Activated gamma-delta T cell treated with Interleukin-2 at 50 U/mL for 16 hours (primary cell): ENCODE measurements around the gene SYNE1.

Experiments used
- DNase-seq: peaks from one replicate; pipeline ENCODE4 v3.0.0-alpha.2; 2020

Gene SYNE1

DNA sequence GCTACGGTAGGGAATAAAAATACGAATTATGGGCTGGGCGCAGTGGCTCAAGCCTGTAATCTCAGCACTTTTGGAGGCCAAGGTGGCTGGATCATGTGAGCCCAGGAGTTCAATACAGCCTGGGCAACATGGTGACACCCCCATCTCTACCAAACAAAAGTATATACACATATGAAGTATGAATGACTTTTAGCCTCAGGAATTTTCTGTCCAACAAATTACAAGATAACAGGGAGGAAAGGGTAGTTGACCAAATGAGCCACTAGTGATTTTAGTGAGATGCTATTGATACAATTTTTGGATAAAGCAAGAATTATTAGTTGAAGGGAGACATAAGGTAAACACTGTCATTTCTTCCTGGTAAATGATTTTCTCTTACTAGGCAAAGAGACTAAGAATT lies 328.2 kb downstream of the SYNE1 start:
- DNase-seq = no peak

DNA sequence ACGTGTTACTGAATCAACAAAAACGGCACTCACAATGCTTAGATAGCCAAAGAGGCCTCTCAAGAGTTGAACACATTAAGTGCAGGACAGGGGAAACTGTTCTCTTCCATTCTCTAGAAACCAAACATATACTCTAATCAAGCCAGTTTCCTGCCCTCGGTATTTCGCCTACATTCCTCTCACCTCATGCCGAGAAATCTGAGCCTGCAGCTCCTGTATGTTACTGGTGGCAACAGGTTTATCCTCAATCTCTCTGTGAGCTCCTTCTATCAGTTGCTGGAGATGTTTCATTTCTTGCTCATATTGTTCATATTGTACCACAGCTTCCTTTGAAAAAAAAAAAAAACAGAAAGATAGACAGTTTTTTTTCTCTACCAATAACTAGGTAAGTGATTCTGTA lies 328.9 kb downstream of the SYNE1 start:
- DNase-seq = no peak

DNA sequence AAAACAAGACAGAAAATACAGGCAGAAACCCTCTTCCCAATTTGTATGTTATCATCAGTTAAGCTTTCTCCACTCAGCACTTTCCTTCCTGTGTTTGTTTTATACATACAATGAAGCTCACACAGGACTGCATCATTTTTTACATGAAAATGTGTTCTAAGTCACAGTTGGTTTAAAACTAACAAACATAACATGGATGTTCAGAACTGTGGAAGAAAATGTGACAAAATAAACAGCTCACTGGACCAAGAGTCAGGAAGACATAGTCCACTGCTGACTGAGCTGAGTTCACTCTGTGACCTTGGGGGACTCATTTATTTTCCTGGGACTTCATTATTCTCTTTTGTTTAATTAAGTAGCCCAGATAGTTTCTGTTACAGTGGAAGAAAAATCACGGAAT lies 331.5 kb downstream of the SYNE1 start:
- DNase-seq = no peak

DNA sequence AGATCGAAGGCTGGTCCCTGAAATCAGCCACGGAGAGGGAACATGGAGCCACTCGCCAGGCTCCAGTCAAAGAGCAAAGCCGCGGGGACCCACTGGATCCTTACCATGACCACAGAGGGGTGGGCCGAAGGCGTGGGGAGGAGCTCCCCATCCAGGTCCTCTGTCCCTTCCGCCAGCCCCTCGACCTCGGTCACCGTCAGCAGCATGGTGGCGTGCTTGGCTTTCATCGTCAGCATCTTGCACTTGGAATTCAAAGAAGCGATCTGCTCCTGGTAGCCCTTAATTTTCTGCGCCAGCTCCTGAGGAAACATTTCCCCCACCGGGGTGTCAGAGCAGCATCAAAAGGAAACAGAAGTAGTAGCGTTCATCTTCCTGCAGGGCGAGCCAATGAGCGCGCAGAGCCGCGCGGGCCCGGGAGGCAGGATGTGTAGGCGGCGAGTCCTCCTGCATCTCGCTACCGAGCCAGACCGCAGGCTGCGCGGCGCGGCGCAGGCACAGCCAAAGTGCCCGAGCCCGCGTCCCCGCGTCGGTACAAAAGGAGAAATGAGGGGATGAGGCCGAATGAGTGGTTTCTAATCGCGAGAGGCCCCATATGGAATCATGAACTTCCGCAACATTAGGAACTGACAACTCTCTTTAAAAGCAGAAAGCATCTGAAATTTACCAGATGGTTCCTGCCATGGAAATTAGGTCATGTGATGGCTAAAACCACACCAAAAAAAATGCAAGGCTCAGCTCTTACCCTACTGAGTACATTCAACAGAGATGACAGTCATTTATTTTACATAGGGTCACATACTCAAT lies 335.2 kb downstream of the SYNE1 start:
- DNase-seq = peak; percentile 81

DNA sequence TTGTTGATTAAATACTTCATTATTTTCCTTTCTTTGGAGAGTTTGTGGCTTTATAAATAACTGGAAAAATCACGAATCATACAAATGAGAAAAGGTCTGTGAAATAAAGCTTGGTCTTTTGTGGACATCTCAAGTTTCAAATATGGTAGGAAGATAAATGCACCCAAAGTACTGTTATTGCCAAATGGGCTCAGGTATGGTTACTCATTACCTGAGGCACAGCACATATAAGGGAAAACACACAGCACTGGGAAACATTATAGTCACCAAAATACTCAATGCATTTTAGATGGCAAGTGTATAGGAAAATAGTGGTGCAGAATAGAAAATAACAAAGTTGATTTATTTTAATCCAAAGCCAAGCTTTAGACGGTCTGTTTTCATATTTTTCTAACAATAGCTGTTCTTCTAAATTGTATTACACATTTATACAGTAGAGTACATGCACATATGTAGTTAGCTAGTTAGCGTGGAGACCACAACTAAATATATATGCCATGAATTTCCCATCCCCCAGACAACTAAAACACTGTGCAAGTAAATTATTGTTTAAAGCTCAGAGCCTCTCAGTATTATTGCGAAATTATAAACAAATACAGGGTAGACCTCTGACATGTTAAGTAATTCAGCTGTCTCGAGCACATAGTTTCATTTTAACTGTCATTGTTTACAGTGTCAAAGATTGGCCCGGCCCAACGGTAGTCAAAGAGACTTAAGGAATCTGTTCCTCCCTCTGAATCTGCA lies 336.0 kb downstream of the SYNE1 start:
- DNase-seq = no peak

DNA sequence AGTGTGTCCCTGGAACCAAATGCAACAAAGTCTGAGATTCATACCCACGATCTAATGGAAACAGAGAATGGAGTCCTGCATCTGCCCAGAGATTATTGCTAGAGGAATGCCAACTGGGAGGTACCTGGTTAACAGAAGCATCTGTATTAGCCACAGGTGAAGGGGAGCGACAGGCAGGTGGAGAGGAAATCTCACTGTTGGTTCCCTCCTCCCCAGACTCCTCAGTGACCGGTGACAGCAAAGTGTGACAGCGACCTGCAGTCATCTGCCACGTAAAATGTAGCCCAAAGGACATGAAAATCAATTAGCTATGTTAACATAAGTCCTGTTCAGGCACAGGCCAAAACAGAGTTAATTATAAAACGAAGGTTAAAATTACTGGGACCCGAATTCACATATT lies 336.6 kb downstream of the SYNE1 start:
- DNase-seq = no peak

DNA sequence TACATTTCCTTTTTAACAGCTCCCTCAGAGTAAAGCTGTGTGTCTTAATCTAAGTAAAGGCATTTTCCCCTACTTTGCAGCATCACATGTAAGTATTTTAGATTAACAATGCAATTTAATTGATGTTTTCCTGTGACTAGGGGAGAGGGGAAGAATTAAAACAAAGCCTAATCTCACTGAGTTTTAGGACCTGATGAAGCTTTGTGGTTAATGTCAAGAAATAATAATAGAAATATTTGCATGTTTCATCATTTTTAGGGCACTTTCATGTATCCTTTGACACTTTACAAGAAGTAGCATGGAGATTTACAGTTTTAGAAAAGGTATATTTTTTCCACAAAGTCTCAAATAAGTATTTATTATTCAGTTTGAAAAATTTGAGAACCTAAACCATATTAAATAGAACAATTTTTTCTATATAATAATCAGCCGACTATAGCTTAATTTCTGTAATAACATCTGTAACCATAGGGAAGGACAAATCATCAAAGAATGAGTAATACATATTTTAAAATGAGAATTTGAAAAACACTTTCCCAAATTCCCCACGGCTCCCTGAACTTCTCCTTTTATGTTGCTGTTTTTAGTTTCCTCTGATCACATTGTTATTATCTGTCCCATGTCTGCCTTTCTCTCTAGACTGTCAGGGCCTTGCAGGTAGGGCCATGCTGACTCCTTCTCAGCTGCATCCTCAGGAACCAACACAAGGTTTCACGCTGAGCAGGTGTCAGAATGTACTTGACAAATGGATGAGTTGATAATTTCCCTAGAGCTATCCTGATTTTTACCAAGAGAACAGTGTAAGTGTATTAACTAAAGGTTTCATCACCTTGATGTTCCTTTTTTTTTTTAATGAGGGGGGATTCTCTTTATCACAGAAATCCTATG lies 338.1 kb downstream of the SYNE1 start:
- DNase-seq = no peak

DNA sequence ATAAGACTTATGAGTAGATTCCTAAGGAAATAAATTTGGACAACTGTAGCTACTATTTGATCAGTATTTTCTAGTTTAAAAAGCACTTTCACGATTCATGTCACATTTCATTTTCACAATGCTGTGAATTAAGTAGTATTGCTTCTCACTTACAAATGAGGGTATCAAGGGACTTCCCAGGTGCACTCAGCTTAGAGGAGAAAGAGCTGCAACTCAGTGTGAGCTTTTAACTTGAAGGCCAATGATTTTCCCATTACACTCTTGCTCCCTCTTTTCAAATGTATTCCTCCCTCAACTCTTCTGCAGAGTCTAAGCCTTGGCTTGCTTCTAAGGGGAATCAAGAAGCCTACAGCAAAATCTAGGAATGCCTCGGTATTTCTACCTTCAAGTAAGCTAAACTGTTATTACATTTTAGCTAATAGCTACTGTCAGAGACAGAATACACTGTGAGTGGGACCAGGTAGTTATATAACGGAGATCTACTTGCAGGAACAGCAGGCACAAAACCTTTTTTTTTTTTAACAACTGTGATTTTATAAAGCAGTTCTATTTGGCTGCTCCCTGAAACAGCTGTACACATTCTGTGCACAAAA lies 339.0 kb downstream of the SYNE1 start:
- DNase-seq = no peak

DNA sequence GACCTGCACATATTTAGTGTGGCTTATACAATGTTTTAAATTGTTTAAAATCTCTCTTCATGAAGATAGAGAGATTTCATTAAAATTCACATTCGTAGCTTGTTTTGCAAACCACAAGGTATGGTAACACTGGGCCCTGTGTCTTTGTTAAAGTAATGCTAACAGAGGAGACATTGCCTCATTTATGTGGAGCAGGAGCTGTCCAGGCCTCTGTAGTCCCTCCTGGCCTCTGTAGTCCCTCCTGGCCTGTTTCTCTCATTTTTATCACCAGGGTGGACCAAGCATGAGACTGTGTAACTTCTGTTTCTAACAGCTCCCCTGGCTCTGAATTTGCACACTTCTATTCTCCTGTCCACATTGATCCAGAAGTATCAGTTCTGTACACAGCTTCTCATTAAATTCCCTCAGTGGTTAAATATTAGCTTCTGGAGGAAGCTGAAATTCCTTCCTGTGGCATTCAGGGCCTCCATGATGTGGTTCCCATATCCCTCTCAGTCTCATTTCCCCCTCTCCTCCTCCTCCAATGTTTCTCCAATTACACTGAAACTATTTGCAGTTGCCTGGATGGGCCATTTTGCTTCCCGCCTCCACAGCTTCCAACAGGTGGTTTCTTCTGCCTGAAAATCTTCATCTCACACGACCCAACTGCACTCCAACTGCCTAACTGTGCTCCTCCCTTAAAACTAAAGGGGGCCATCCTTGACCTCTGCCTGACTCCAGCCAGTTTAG lies 340.4 kb downstream of the SYNE1 start:
- DNase-seq = no peak

DNA sequence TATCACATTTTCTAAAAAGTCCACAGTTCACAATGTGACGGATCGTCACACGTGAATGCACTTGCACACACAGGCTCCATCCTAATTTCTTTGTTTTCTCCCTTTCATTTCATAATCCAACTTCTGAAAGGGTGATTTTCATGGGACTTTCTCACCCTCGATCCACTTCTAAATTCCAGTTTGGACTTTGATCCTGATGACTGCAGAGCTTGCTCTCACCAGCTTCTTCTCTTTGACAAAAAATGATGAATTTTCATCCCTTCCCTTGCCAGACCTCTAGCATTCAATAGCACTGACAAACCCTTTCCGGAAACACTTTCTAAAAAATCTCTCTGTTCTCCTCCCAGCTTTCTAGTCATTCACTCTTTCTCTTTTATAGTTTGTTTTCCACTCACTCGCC lies 341.2 kb downstream of the SYNE1 start:
- no peak for DNase-seq

DNA sequence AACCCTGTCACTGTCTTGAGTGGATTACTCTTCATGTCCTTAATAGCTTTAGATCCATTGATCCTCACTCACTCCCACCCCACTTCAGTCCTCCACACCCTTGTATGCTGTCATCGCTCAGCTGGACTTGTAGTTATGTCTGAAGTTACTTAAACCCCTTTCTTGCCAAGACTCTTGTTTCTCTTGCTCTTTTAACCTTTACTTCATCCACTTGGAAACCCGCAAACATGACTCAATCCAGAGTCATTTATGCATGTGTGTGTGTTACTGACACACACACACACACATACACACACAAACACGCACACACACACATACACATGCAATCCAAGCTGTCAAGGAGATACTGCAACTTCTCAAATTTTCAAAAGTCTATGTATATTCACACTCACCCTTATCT lies 341.8 kb downstream of the SYNE1 start:
- no peak for DNase-seq

DNA sequence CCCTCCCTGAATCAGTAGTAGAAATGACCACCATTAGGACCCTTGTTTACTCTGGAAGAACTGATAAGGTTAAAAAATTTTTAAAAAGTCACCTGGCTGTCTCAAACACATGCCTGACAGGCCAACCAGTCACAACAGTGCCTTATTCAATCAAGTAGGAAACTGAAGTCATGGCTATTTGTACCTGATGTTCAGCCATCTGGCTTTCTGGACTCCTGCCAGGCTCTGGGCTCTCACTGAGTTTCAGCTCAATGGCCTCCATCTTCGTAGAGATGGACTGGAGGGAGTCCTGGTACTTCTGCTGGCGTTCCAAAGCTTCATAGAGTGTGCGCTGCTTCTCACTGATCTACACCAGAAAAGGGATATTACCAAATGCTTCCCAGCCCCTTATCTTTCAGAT lies 343.8 kb downstream of the SYNE1 start:
- DNase-seq = no peak

DNA sequence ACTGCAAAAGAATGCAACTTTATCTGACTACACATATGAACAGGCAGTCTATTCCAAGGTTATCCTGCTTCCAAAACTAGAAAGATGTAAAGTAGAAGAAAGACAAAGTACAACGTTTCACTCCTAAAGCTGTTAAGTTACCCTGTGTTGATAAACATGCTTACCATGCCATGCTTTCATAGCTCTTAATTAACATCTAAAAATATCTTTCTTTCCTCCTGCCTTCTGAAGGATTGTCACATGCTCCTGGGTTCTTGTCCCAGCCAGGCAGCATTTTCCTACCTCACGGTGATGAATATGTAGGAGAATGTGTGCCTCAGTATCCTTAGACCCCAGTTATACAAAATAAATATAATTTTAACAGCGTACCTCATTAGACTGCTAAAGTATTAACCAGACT lies 344.6 kb downstream of the SYNE1 start:
- no peak for DNase-seq

DNA sequence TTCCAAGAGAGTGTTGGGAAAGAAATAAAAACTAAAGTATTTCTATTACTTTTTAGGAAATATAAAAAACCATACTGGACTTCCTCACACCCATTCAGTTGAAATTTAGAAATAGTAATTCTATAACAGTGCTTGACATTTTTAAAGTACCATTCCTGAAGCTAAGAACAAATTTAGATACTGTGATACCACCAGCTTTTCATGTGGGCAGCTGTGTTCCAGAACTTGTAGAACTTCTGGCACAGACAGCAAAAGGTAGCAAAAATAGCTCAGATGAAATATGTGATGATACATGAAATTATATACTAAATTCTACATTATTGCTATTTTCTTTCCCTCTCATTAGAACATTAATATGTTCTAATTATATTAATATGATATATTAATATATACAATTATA lies 346.5 kb downstream of the SYNE1 start:
- no peak for DNase-seq

DNA sequence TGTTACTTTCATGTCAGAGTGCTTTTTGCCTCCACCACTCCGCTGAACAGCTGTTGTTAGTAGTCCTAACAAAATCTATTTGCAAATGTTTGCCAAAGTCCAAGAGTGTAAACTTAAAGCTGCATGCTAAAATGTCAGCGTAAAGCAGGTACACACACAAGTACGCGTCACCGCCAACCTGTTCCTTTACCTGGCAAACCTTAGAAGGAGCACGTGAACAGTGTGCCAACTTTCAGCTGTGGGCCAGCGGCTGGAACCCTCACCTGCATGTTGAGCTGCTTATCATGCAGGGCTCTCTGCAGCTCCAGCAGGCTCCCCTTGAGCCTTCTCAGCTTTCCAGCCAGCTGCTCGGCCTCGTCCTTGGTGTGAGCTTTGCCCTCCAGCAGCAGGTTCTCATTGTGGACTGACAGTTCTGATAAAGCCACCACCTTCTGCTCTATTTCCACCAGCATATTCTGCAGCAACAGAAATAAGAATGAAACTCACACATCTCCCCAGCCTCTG lies 359.3 kb downstream of the SYNE1 start:
- DNase-seq = no peak

DNA sequence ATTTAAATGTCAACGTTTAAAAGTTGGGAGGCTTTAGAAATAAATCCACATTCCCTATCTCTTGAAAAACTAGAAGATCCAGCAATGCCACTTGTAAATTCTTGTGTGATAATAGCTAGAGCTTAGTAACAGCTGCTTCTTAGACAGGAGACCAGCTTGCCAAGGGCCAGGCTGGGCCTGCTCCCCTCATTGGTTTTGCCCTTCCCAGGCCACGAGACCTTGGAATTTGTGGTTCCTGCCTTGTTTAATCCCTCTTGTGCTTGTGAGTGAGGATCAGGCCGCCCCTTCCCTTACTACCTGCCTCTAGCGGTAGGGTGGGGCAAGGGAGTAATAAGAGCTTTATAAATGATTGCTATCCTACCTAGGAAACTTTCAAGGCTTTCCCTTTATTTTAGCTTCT lies 363.5 kb downstream of the SYNE1 start:
- DNase-seq = no peak

DNA sequence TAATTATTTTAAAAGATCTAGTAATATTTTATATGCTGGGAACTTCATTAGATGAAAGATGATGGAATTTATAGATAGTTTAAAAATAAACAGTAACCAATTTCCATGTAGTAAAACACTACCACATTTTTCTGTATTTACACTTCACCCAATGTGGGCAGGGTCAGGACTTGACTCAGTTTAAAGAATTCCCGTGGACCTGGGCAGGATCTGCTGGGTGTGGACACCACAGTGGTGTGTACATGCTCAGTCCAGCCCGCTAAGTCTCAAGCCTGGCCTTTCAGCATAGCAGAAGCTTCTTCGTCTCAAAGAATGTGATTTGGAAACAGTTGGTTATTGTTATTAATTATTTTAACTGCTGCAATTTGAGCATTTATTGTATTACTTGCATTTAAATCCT lies 364.2 kb downstream of the SYNE1 start:
- DNase-seq = no peak

DNA sequence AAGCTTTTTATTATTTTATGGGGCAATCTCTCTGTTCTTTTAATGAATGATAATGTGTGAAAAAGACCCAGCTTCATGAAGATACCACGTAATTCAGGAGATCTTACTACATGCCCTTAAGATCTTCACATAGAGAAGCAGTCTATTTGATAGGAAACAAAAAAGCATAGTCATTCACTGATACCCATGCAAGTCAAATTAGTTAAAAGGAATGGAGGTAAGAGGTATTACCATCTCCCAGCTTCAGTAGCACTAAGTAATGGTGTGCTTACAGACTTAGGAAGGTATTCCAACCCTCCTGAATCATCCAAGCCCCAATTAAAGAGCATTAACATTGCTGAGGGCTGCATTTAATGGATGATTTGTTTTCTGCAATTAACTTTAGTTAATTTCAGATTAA lies 364.7 kb downstream of the SYNE1 start:
- no peak for DNase-seq

DNA sequence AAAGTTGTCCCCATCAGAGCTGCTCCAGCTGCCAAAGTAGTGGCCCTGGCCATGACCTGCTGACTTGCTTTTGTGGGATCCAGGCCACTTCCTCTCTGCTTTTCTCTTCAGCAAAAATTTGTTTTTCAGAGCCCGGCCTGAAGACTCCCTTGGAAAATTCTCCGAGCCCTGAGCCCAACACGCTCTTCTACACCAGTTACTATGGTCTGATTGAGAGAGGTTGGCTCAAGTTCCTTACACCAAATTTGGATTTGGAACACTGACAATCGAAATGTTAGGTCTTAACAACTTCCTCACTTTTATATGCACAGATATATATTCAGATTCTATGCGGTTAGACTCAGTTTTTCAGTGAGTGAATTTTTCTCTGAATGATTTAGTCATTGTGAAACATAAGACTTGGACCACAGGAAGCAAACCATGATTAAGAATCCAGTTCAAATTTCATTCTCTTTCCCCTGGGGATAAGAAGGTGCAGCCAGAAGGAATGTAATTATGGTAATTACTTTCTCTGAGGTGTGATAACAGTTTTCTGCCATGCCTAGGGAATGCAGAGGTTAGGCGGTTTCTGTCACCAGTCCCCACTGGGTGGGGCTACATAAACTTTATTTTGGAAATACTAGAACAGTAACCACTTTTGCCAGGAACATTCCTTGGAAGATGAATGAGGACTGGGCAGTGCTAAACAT lies 365.2 kb downstream of the SYNE1 start:
- no peak for DNase-seq

DNA sequence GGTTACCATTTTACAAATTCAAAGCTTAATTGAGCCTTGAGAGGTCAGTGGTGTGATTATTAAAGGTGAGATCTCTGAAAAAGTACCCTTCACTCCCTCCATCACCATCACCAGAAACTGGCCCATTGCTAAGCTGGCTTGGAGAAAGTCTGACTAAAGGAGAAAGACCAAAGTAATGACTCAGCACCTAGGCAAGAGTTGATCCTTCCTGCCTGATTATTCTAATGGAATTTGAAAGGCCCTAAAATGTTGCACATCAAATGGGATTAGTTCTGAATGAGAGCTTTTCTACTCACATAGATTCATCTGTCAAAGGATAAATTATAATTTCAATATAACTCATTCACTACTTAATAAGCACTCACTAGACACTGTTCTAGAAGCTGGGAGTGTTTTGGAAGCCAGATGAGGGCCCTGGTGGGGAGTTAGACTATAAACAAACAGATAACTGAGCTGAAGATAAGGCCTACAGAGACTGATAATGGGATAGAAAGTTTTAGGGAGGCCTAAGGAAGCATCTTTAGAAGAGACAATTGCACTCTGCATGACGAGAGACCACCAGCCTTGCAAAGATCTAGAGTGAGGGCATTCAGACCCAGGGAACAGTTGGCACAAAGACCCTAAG lies 366.7 kb downstream of the SYNE1 start:
- DNase-seq = no peak

DNA sequence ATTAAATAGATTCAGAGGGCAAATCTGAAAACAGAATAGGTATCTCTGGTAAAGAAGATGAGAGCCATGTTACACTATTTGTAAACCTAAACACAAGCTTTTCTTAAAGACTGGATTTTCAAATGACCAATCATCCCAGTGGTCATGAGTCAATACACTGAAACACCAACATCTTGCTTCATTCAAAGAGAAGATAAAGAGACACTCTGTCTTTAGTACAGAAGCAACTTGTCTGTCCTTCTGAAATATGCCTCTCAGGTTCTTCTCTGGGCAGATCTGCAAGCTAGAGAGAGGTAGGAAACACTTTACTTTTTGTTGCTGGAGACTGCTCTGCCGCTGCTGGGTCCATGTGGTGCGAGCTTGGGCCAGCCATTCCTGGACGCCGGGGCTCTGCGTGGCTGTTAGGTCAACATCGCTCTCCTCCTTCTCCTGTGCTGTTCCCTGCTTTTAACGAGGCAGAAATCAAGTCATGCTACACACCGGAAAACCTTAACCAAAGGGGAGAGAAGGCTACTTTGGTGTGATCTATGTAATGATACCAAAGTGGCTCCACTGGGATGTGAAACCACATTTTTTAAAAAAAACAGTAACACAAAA lies 368.2 kb downstream of the SYNE1 start:
- DNase-seq = no peak
